CD14-positive monocyte (primary cell): ENCODE data around the gene RAB22A. TPM values are rescaled to one million over a fixed set of nuclear protein-coding genes. Genes with fewer than 3 reads are reported as not detected.
"Not testable (repeated sequence)": the region's sequence is repeated elsewhere in the genome, so short reads cannot be mapped to it uniquely, and the experiment has no call there.

Source experiments
- DNase-seq, 3 donors: peaks; one replicate each; pipeline ENCODE4 v3.0.0-alpha.2; 2011 to 2022
- H2AFZ ChIP-seq: 2 replicates; pipeline ENCODE4 v1.6.0; 2012; ENCODE audit warnings: mild to moderate bottlenecking, low read depth, low read length, inconsistent platforms; ENCODE audit not compliant: insufficient read depth, poor library complexity, severe bottlenecking
- H3K27ac ChIP-seq, 2 donors: 1 replicate in 1 of 2; 2 replicates in 1 of 2; pipeline ENCODE4 v1.5.1; 2012 to 2013; ENCODE audit warnings: low read length in 2 of 2, control low read depth in 1 of 2, inconsistent platforms in 1 of 2, low read depth in 1 of 2, mild to moderate bottlenecking in 1 of 2
- H3K27me3 ChIP-seq, 2 donors: one replicate each; pipeline versions ENCODE4 v1.6.0 to v1.6.1; 2011 to 2013; ENCODE audit warnings: low read length in 2 of 2; ENCODE audit not compliant: control insufficient read depth in 2 of 2, insufficient read depth in 2 of 2
- H3K36me3 ChIP-seq, 2 donors: replicated peaks in 1 of 2; 1 replicate in 1 of 2; 2 replicates in 1 of 2; pipeline versions ENCODE4 v1.5.1 to v1.6.1; 2012 to 2013; ENCODE audit warnings: low read length in 2 of 2, control low read depth in 1 of 2, inconsistent platforms in 1 of 2, mild to moderate bottlenecking in 1 of 2; ENCODE audit not compliant: insufficient read depth in 2 of 2, control insufficient read depth in 1 of 2
- H3K4me1 ChIP-seq, 2 donors: 1 replicate in 1 of 2; 2 replicates in 1 of 2; pipeline versions ENCODE4 v1.5.1 to v1.6.1; 2012 to 2013; ENCODE audit warnings: low read length in 2 of 2, control low read depth in 1 of 2, inconsistent platforms in 1 of 2, mild to moderate bottlenecking in 1 of 2, moderate library complexity in 1 of 2; ENCODE audit not compliant: insufficient read depth in 2 of 2, control insufficient read depth in 1 of 2
- H3K4me2 ChIP-seq: replicated peaks from 2 replicates; pipeline ENCODE3; 2012; ENCODE audit warnings: low read length, moderate library complexity, mild to moderate bottlenecking; ENCODE audit not compliant: poor library complexity, severe bottlenecking; ENCODE audit errors: extremely low read depth
- H3K4me3 ChIP-seq, 3 experiments: fragments of 200-600 bp in 1 of 3; sonication (generic) in 1 of 3; replicated peaks in 1 of 3; 1 replicate in 2 of 3; 2 replicates in 1 of 3; pipeline ENCODE4 v1.5.1; 2011 to 2013; ENCODE audit warnings: low read length in 3 of 3, mild to moderate bottlenecking in 3 of 3, control low read depth in 2 of 3, low read depth in 2 of 3, inconsistent platforms in 1 of 3, moderate library complexity in 1 of 3
- H3K79me2 ChIP-seq: 2 replicates; pipeline ENCODE4 v1.6.0; 2012; ENCODE audit warnings: mild to moderate bottlenecking, control low read depth, inconsistent platforms, low read length, moderate library complexity; ENCODE audit not compliant: insufficient read depth
- H3K9ac ChIP-seq: 2 replicates; pipeline ENCODE4 v1.6.0; 2017; ENCODE audit warnings: low read length, mild to moderate bottlenecking; ENCODE audit not compliant: insufficient read depth, poor library complexity, severe bottlenecking
- H3K9me3 ChIP-seq, 2 donors: replicated peaks in 1 of 2; 1 replicate in 1 of 2; 2 replicates in 1 of 2; pipeline versions ENCODE4 v1.5.1 to v1.6.1; 2012 to 2013; ENCODE audit warnings: low read length in 2 of 2, control low read depth in 1 of 2; ENCODE audit not compliant: control insufficient read depth in 1 of 2, insufficient read depth in 1 of 2
- H4K20me1 ChIP-seq: 2 replicates; pipeline ENCODE4 v1.6.0; 2012; ENCODE audit warnings: mild to moderate bottlenecking, low read length, control low read depth, moderate library complexity; ENCODE audit not compliant: insufficient read depth
- H3K27ac Mint-ChIP-seq, 7 donors: one replicate each; pipeline ENCODE4 v1.8.0; 2020; ENCODE audit warnings: mild to moderate bottlenecking in 7 of 7, mixed read lengths in 7 of 7, moderate library complexity in 6 of 7, inconsistent platforms in 2 of 7
- H3K27me3 Mint-ChIP-seq, 3 donors: one replicate each; pipeline ENCODE4 v1.8.0; 2021 to 2022; ENCODE audit warnings: low read depth in 3 of 3, mild to moderate bottlenecking in 3 of 3, mixed read lengths in 3 of 3, moderate library complexity in 3 of 3, inconsistent platforms in 1 of 3
- H3K36me3 Mint-ChIP-seq, 2 donors: one replicate each; pipeline ENCODE4 v1.8.0; 2020; ENCODE audit warnings: mixed read lengths in 2 of 2, inconsistent platforms in 1 of 2, mild to moderate bottlenecking in 1 of 2
- H3K4me1 Mint-ChIP-seq: one replicate; pipeline ENCODE4 v1.8.0; 2020; ENCODE audit warnings: mild to moderate bottlenecking, mixed read lengths
- H3K4me3 Mint-ChIP-seq, 2 donors: one replicate each; pipeline ENCODE4 v1.8.0; 2020; ENCODE audit warnings: mild to moderate bottlenecking in 2 of 2, mixed read lengths in 2 of 2, moderate library complexity in 1 of 2
- H3K9me3 Mint-ChIP-seq, 7 donors: one replicate each; pipeline ENCODE4 v1.8.0; 2020 to 2022; ENCODE audit warnings: mixed read lengths in 7 of 7, mild to moderate bottlenecking in 6 of 7, moderate library complexity in 6 of 7, inconsistent platforms in 2 of 7
- WGBS: methylation state at CpG from one replicate; pipeline ENCODE4 v1.1.5; 2013; ENCODE audit warnings: missing lambda C conversion rate; ENCODE audit not compliant: insufficient coverage; 5-methylcytosine and 5-hydroxymethylcytosine counted together
- intact Hi-C, 2 donors: fragments of 100-400 bp; cut with micrococcal nuclease; formaldehyde crosslinking; loops; one replicate each; pipeline versions ENCODE4 v1.15.0 to v1.15.1; 2023
- polyA plus RNA-seq, 3 donors: library from polyadenylated mRNA; depleted of rRNA in 1 of 3; unstranded in 2 of 3; stranded (reverse) in 1 of 3; fragments of 300-500 nt in 2 of 3; fragments of >200 nt in 1 of 3; fragmentation: Illumina TruSeq in 2 of 3; gene quantifications; 1 replicate in 2 of 3; 2 replicates in 1 of 3; pipeline ENCODE4 v1.2.3, GENCODE V29; 2012 to 2021
- TF ChIP-seq, protein P1 (sequence below): fragments of 200-600 bp; IDR thresholded peaks from one replicate; pipeline ENCODE4 v1.8.0; 2022; ENCODE audit warnings: antibody characterized with exemption, mild to moderate bottlenecking

RAB22A gene
- polyA plus RNA-seq, 3 donors, result 5.8 to 10.6 (median 9.8) TPM

DNA sequence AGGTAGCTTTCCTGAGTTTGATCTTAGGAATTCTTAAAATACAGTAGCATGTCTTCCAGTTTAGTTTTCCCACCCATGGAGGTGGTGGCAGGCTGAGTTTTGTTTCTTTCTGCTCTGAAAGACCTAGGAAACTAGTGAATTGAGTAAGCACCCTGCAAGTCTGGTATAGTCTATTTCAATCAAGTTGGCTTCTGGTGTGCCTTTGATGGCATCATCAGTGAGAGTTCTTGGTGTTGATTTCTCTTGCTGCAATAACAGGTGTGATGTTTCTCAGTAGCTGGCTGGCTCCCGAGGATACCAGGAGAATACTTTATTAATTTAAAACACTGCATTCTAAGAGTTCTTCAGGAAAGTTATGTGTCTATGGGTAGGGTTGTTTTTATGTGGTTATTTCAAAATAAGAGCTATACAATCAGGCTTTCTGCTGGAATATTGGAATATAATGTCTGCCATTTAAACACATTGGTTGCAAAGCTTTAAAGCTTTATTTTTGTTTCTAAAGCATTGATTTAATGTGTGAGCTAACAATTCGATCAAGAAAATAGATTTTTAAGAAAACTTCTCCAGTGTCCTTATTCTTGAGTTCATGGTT is 98.5 kb downstream of the RAB22A start:
- peaks cover 0 to 6% (median 0%) of the 10 kb centered on the region in 7 donors for H3K9me3 Mint-ChIP-seq
- Histone ChIP-seq H3K9ac (no peak overlapping the region), H4K20me1 (peaks cover 89% of the 10 kb centered on the region), H2AFZ (no peak overlapping the region), H3K27ac (peak overlapping the region in 1 of 2 donors; percentile 49), H3K4me2 (peak overlapping the region; percentile 16), H3K4me3 (no peak overlapping the region), H3K27me3 (no peaks in the 10 kb centered on the region), H3K79me2 (peaks cover 99% of the 10 kb centered on the region), H3K9me3 (no peaks in the 10 kb centered on the region), H3K36me3 (no peaks in the 10 kb centered on the region), H3K4me1 (peaks cover 7 to 17% of the 10 kb centered on the region in 2 donors)
- peak overlapping the region; percentile 6 to 76 (median 27) for H3K27ac Mint-ChIP-seq
- DNase-seq, result no peak
- intact Hi-C loops, result no loop called here
- peaks cover 0 to 2% (median 0%) of the 10 kb centered on the region in 3 donors for H3K27me3 Mint-ChIP-seq
- H3K4me3 Mint-ChIP-seq, result no peak overlapping the region
- peaks cover 22% of the 10 kb centered on the region for H3K4me1 Mint-ChIP-seq
- TF ChIP-seq, protein P1, sequence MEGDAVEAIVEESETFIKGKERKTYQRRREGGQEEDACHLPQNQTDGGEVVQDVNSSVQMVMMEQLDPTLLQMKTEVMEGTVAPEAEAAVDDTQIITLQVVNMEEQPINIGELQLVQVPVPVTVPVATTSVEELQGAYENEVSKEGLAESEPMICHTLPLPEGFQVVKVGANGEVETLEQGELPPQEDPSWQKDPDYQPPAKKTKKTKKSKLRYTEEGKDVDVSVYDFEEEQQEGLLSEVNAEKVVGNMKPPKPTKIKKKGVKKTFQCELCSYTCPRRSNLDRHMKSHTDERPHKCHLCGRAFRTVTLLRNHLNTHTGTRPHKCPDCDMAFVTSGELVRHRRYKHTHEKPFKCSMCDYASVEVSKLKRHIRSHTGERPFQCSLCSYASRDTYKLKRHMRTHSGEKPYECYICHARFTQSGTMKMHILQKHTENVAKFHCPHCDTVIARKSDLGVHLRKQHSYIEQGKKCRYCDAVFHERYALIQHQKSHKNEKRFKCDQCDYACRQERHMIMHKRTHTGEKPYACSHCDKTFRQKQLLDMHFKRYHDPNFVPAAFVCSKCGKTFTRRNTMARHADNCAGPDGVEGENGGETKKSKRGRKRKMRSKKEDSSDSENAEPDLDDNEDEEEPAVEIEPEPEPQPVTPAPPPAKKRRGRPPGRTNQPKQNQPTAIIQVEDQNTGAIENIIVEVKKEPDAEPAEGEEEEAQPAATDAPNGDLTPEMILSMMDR, result no peak
- no peaks in the 10 kb centered on the region for H3K36me3 Mint-ChIP-seq
- no CpG with 5 or more reads among the region's 2 CpGs for WGBS

DNA sequence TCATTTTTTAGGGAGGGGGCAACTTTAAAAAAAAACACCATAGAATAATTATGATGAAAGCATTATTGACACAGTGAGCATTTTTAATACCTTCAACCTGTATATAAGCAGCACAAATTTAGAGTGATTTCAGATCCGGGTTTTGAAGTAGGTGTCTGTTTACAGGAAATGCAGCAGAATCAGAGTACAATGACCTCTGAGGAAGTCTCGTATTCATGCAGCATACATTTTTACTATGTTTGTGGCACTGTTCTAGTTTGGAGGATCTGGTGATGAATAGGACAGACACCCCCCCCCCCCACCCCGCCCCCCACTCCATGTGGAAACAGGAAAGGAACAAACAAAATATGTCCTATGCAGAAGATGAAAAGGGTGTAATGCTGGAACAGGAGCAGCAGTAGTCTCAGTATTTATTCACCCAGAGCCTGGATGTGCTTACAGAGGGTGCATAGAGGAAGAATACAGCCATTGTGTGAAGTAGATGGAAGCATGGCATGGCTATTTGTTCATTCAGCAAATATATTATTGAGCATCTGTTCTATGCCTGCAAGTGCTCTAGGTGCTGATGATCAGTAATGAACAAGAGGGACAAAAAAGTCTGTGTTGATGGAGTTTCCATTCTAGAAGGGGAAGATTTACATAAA is 99.2 kb downstream of the RAB22A start:
- H3K4me1 ChIP-seq, result peaks cover 7 to 17% of the 10 kb centered on the region in 2 donors
- H3K4me2 ChIP-seq, result no peak overlapping the region
- Mint-ChIP-seq H3K27me3 (peaks cover 0 to 2% (median 0%) of the 10 kb centered on the region in 3 donors), H3K36me3 (no peaks in the 10 kb centered on the region), H3K4me3 (no peak overlapping the region), H3K27ac (peak overlapping the region in 3 of 7 donors; percentile 6 to 45 (median 18)), H3K4me1 (peaks cover 22% of the 10 kb centered on the region), H3K9me3 (peaks cover 0 to 6% (median 0%) of the 10 kb centered on the region in 7 donors)
- TF ChIP-seq, protein P1, result no peak
- intact Hi-C loops, result no loop called here
- no peaks in the 10 kb centered on the region for H3K9me3 ChIP-seq
- H3K27ac ChIP-seq, result peak overlapping the region in 1 of 2 donors; percentile 49
- WGBS, result no CpG with 5 or more reads among the region's 3 CpGs
- H3K4me3 ChIP-seq, result no peak overlapping the region
- H4K20me1 ChIP-seq, result peaks cover 82% of the 10 kb centered on the region
- no peak for DNase-seq
- no peak overlapping the region for H3K9ac ChIP-seq
- H2AFZ ChIP-seq, result no peak overlapping the region
- no peaks in the 10 kb centered on the region for H3K27me3 ChIP-seq
- peaks cover 93% of the 10 kb centered on the region for H3K79me2 ChIP-seq
- H3K36me3 ChIP-seq, result no peaks in the 10 kb centered on the region

DNA sequence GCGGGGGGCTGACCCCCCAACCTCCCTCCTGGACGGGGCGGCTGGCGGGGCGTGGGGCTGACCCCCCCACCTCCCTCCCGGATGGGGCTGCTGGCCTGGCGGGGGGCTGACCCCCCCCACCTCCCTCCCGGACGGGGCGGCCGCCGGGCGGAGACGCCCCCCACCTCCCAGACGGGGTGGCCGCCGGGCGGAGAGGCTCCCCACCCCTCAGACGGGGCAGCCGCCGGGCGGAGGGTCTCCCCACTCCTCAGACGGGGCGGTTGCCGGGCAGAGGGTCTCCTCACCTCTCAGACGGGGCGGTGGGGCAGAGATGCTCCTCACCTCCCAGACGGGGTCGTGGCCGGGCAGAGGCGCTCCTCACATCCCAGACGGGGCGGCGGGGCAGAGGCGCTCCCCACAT is 104.7 kb downstream of the RAB22A start:
- H3K27ac ChIP-seq, H3K4me1 ChIP-seq, DNase-seq, H3K4me3 ChIP-seq, H3K9ac ChIP-seq, H3K9me3 ChIP-seq, H3K9me3 Mint-ChIP-seq, intact Hi-C loops, H3K4me3 Mint-ChIP-seq, H3K27me3 ChIP-seq, H3K4me2 ChIP-seq, H2AFZ ChIP-seq, H3K27me3 Mint-ChIP-seq, H3K27ac Mint-ChIP-seq: not testable (repeated sequence)
- Mint-ChIP-seq H3K4me1 (peaks cover 13% of the 10 kb centered on the region), H3K36me3 (peaks cover 19 to 22% of the 10 kb centered on the region in 2 donors)
- Histone ChIP-seq H3K79me2 (peaks cover 74% of the 10 kb centered on the region), H3K36me3 (peaks cover 10 to 15% of the 10 kb centered on the region in 2 donors), H4K20me1 (peaks cover 68% of the 10 kb centered on the region)
- 100% methylated on average over 2 of the region's 35 CpGs for whole genome bisulfite sequencing
